Loucy (cell line): Measurements from ENCODE around the gene PRELP.

Source experiments
- EZH2phosphoT487 ChIP-seq: fragments of 200-600 bp; IDR thresholded peaks from 2 replicates; pipeline ENCODE4 v1.6.1; 2018; ENCODE audit warnings: antibody characterized with exemption, mild to moderate bottlenecking, moderate library complexity, borderline replicate concordance
- TF ChIP-seq, protein P1 (sequence below): fragments of 200-600 bp; sonication (generic); conservative IDR thresholded peaks from 2 replicates; pipeline ENCODE4 v1.5.1; 2014; ENCODE audit warnings: mild to moderate bottlenecking, antibody characterized with exemption, low read length

DNA sequence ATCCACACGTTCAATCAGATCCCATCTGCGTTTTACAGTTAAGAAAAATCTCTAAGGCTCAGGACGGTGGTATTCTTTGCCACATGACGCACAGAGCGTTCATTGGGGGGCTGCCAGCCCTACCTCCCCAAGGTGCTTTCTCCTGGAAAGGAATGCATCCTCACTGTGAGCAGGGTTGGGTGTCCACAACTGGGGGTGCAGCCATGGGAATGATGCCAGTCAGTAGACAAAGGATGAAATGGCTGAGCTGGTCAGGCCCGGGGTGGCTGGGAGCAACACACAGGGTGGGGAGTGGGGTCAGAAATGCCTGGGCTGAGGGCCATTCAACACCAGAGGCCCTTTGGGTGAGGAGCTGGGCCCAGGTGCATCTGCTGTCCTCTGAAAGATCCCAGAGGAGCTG is 44.3 kb downstream of the PRELP start:
- TF ChIP-seq, protein P1, sequence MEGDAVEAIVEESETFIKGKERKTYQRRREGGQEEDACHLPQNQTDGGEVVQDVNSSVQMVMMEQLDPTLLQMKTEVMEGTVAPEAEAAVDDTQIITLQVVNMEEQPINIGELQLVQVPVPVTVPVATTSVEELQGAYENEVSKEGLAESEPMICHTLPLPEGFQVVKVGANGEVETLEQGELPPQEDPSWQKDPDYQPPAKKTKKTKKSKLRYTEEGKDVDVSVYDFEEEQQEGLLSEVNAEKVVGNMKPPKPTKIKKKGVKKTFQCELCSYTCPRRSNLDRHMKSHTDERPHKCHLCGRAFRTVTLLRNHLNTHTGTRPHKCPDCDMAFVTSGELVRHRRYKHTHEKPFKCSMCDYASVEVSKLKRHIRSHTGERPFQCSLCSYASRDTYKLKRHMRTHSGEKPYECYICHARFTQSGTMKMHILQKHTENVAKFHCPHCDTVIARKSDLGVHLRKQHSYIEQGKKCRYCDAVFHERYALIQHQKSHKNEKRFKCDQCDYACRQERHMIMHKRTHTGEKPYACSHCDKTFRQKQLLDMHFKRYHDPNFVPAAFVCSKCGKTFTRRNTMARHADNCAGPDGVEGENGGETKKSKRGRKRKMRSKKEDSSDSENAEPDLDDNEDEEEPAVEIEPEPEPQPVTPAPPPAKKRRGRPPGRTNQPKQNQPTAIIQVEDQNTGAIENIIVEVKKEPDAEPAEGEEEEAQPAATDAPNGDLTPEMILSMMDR = no peak
- TF ChIP-seq EZH2phosphoT487 = no peak
